Measurements from ENCODE around the gene XPO6. TPM values are rescaled to one million over a fixed set of nuclear protein-coding genes. Genes with fewer than 3 reads are reported as not detected.

XPO6 gene
- total and polyA plus RNA-seq, 4 donors, result 52.9 to 172 (median 126) TPM

- no peak overlapping the region for H3K4me3 ChIP-seq
- TF ChIP-seq CTCF (IDR thresholded peaks at IDR 0.05; ENCODE audit: control extremely low read depth, extremely low read depth), result no peak
- H3K27me3 ChIP-seq (ENCODE audit: control insufficient read depth in 3 of 3, insufficient read depth in 3 of 3, low read length in 2 of 3), result no peaks in the 10 kb centered on the region
- H3K36me3 ChIP-seq (ENCODE audit: control insufficient read depth in 4 of 4, insufficient read depth in 4 of 4, low read length in 4 of 4), result peaks cover 0 to 4% (median 0%) of the 10 kb centered on the region in 4 donors
- H3K4me1 ChIP-seq (ENCODE audit: control insufficient read depth in 5 of 5, insufficient read depth in 5 of 5, low read length in 5 of 5), result peaks cover 0 to 1% (median 0%) of the 10 kb centered on the region in 5 donors
- H3K9ac ChIP-seq (ENCODE audit: insufficient read depth in 1 of 2, low read length in 2 of 2), result no peak overlapping the region
- ATAC-seq (ENCODE audit: insufficient read depth, low FRiP score) (no peak), DNase-seq (no peak)
- H3K9me3 ChIP-seq (ENCODE audit: control insufficient read depth in 4 of 4, insufficient read depth in 3 of 4, low read length in 3 of 4), result peaks cover 0 to 2% (median 0%) of the 10 kb centered on the region in 4 donors
- no peak overlapping the region for H3K27ac ChIP-seq (ENCODE audit: low read depth in 1 of 2, low read length in 1 of 2)
- WGBS, 2 donors, result 86 to 91% methylated on average over 12 of the region's 12 CpGs
Measured at GRCh38 chr16:28091656-28092055, 120.1 kb downstream of the XPO6 start.

GRCh38 chr16:28090646-28091377 lies 121.0 kb downstream of the XPO6 start:
- 74 to 80% methylated on average over 19 of the region's 19 CpGs for WGBS, 2 donors
- DNase-seq, result no peak

GRCh38 chr16:28089992-28090365 lies 121.8 kb downstream of the XPO6 start:
- peaks cover 0 to 2% (median 0%) of the 10 kb centered on the region in 4 donors for H3K9me3 ChIP-seq (ENCODE audit: control insufficient read depth in 4 of 4, insufficient read depth in 3 of 4, low read length in 3 of 4)
- no peaks in the 10 kb centered on the region for H3K27me3 ChIP-seq (ENCODE audit: control insufficient read depth in 3 of 3, insufficient read depth in 3 of 3, low read length in 2 of 3)
- ATAC-seq (ENCODE audit: insufficient read depth, low FRiP score) (no peak), DNase-seq (no peak)
- 82 to 84% methylated on average over 7 of the region's 7 CpGs for WGBS, 2 donors
- no peaks in the 10 kb centered on the region for H3K36me3 ChIP-seq (ENCODE audit: control insufficient read depth in 4 of 4, insufficient read depth in 4 of 4, low read length in 4 of 4)
- H3K4me3 ChIP-seq, result no peak overlapping the region
- no peak overlapping the region for H3K27ac ChIP-seq (ENCODE audit: low read depth in 1 of 2, low read length in 1 of 2)
- peaks cover 0 to 1% (median 0%) of the 10 kb centered on the region in 5 donors for H3K4me1 ChIP-seq (ENCODE audit: control insufficient read depth in 5 of 5, insufficient read depth in 5 of 5, low read length in 5 of 5)
- no peak for TF ChIP-seq CTCF (IDR thresholded peaks at IDR 0.05; ENCODE audit: control extremely low read depth, extremely low read depth)
- no peak overlapping the region for H3K9ac ChIP-seq (ENCODE audit: insufficient read depth in 1 of 2, low read length in 2 of 2)

More at GRCh38 chr16:28090646-28091377, 121.0 kb downstream of the XPO6 start:
- no peak for TF ChIP-seq CTCF (IDR thresholded peaks at IDR 0.05; ENCODE audit: control extremely low read depth, extremely low read depth)
- no peak overlapping the region for H3K9ac ChIP-seq (ENCODE audit: insufficient read depth in 1 of 2, low read length in 2 of 2)
- no peak overlapping the region for H3K27ac ChIP-seq (ENCODE audit: low read depth in 1 of 2, low read length in 1 of 2)
- no peaks in the 10 kb centered on the region for H3K27me3 ChIP-seq (ENCODE audit: control insufficient read depth in 3 of 3, insufficient read depth in 3 of 3, low read length in 2 of 3)
- H3K9me3 ChIP-seq (ENCODE audit: control insufficient read depth in 4 of 4, insufficient read depth in 3 of 4, low read length in 3 of 4), result peaks cover 0 to 2% (median 0%) of the 10 kb centered on the region in 4 donors
- ATAC-seq (ENCODE audit: insufficient read depth, low FRiP score), result no peak
- no peak overlapping the region for H3K4me3 ChIP-seq
- H3K4me1 ChIP-seq (ENCODE audit: control insufficient read depth in 5 of 5, insufficient read depth in 5 of 5, low read length in 5 of 5), result peaks cover 0 to 1% (median 0%) of the 10 kb centered on the region in 5 donors
- H3K36me3 ChIP-seq (ENCODE audit: control insufficient read depth in 4 of 4, insufficient read depth in 4 of 4, low read length in 4 of 4), result peaks cover 0 to under 1% (median 0%) of the 10 kb centered on the region in 4 donors
